T-helper 2 cell (primary cell): ENCODE data around the gene ABHD1.
"Not testable (repeated sequence)": the region's sequence is repeated elsewhere in the genome, so short reads cannot be mapped to it uniquely, and the experiment has no call there.

ENCODE experiments used
- DNase-seq, 5 experiments: peaks; one replicate each; pipeline versions ENCODE4 v3.0.0 to v3.0.0-alpha.2; 2012 to 2022
- total RNA-seq, 2 donors: gene quantifications; one replicate each; lab custom pipeline; 2026; lab: John Stamatoyannopoulos, UW

ABHD1 gene
- 1.2 to 1.3 reads per million in 2 donors for total RNA-seq

- peak; percentile 41 to 65 (median 63) for DNase-seq
Measured at GRCh38 chr2:27123302-27124150, at the start of gene ABHD1. Gene ABHD1 (plus strand): TSS chr2:27123815. CDS start chr2:27123949, 134 bp downstream.

- peak in 3 of 5 experiments; percentile 41 to 76 (median 44) for DNase-seq
Measured at GRCh38 chr2:27074738-27075565, 48.7 kb upstream of the ABHD1 start.

GRCh38 chr2:27075566-27075871 is 48.1 kb upstream of the ABHD1 start:
- not testable (repeated sequence) for DNase-seq

- no peak for DNase-seq
Measured at GRCh38 chr2:27076323-27076722, 47.3 kb upstream of the ABHD1 start.

- no peak for DNase-seq
Measured at GRCh38 chr2:27077231-27077630, 46.4 kb upstream of the ABHD1 start.

GRCh38 chr2:27078267-27079194 is 45.1 kb upstream of the ABHD1 start, which contains the start of gene EMILIN1:
Gene EMILIN1 (plus strand): TSS chr2:27078615. CDS start chr2:27079066, 451 bp downstream.
- DNase-seq = no peak

GRCh38 chr2:27079233-27080139 is 44.1 kb upstream of the ABHD1 start:
- DNase-seq = no peak

GRCh38 chr2:27080140-27080469 is 43.5 kb upstream of the ABHD1 start:
- no peak for DNase-seq

- no peak for DNase-seq
Measured at GRCh38 chr2:27080603-27080936, 43.0 kb upstream of the ABHD1 start.

- DNase-seq = no peak
Measured at GRCh38 chr2:27081984-27082772, 41.4 kb upstream of the ABHD1 start.

GRCh38 chr2:27082773-27083409 is 40.7 kb upstream of the ABHD1 start:
- DNase-seq = no peak

- no peak for DNase-seq
Measured at GRCh38 chr2:27083410-27084296, 40.0 kb upstream of the ABHD1 start.

- DNase-seq = no peak
Measured at GRCh38 chr2:27084297-27085061, 39.1 kb upstream of the ABHD1 start.

- no peak for DNase-seq
Measured at GRCh38 chr2:27085062-27085672, 38.4 kb upstream of the ABHD1 start.

GRCh38 chr2:27085673-27086089 is 37.9 kb upstream of the ABHD1 start:
- peak in 1 of 5 experiments; percentile 51 for DNase-seq

GRCh38 chr2:27086090-27086723 is 37.4 kb upstream of the ABHD1 start:
- peak; percentile 95 to 98 (median 97) for DNase-seq
